Lower lobe of right lung (tissue), 2 donors: ENCODE results near the gene RCOR2. TPM values are rescaled to one million over a fixed set of nuclear protein-coding genes. Genes with fewer than 3 reads are reported as not detected.

ENCODE experiments used
- ATAC-seq, 2 donors: fragments of 200-7000 bp; cut with Tn5 transposase; one replicate each; pipeline ENCODE4 v1.9.1; 2020 to 2022; ENCODE audit warnings: mild to moderate bottlenecking in 2 of 2, moderate library complexity in 2 of 2
- DNase-seq: peaks from one replicate; pipeline ENCODE4 v3.0.0-alpha.2; 2020
- H3K27ac ChIP-seq: fragments of 200-600 bp; one replicate; pipeline ENCODE4 v1.8.0; 2022
- H3K27me3 ChIP-seq: fragments of 200-600 bp; one replicate; pipeline ENCODE4 v1.8.0; 2022; ENCODE audit warnings: low read depth
- H3K36me3 ChIP-seq: fragments of 200-600 bp; one replicate; pipeline ENCODE4 v1.8.0; 2022; ENCODE audit warnings: mild to moderate bottlenecking
- H3K4me1 ChIP-seq: fragments of 200-600 bp; one replicate; pipeline ENCODE4 v1.8.0; 2022
- H3K4me3 ChIP-seq: fragments of 200-600 bp; one replicate; pipeline ENCODE4 v1.8.0; 2022; ENCODE audit warnings: mild to moderate bottlenecking
- H3K9me3 ChIP-seq: fragments of 200-600 bp; one replicate; pipeline ENCODE4 v1.8.0; 2022
- CTCF ChIP-seq: fragments of 200-600 bp; IDR thresholded peaks from one replicate; pipeline ENCODE4 v1.8.0; 2022; ENCODE audit warnings: antibody characterized with exemption, mild to moderate bottlenecking
- intact Hi-C: fragments of 100-400 bp; cut with DNase I; formaldehyde crosslinking; loops from one replicate; pipeline ENCODE4 v1.11.0; 2022
- total RNA-seq: library from RNA; stranded (reverse); fragmentation: NEBNext Ultra II Directional; extraction: Animal tissue kit (Norgen Biotek cat#: 25700); gene quantifications from one replicate; pipeline ENCODE4 v1.2.1, GENCODE V29; 2021
- donor health status: DM: no; HTN: yes; CAD: no; lungs with severe emphysema.

Gene RCOR2
- total RNA-seq, 1 donor from 2014 or later = 0.18 TPM

DNA sequence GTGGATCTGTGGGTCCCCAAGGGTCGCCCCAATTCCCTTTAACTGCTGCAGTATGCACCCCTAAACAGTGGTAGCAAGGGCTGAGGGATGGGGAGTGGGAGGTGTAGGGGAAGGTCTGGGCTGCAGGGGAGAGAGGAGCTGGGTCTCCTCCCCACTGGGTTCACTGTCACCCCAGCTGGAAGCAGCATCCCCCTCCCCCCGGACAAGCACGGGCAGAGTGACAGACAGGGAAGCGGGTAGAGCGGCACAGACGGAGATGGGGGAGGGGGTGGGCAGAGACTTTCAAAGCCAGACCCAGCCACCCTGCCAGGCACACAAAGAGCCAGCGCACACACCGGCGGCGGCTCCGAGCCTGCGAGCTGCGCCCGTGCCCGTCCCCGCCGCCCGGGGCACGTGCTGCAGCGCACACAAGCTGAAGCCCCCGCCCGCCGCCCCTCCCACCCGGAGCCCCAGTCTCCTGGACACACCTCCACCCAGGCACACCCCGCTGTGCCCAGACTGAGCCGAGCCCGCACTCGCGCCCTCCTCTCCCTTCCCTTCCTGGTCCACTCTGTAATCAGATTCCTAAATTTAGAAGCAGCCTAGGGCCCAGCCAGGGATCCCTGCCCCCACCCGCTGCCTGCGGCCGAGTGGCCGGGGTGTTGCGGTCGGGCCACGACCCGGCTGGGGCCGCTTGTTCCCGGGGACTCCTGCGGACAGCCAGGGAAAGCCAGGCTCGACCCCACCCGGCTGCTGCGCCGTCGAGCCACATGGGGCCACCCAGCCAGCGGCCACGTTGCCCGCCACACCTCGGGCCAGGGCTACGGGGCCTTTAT lies 935 bp upstream of the RCOR2 start:
- H3K36me3 ChIP-seq = no peaks in the 10 kb centered on the region
- intact Hi-C loops = no loop called here
- H3K9me3 ChIP-seq = no peaks in the 10 kb centered on the region
- DNase-seq (no peak), ATAC-seq (peak; percentile 20 to 39)
- peaks cover 48% of the 10 kb centered on the region for H3K4me1 ChIP-seq
- peak overlapping the region; percentile 28 for H3K27ac ChIP-seq
- no peaks in the 10 kb centered on the region for H3K27me3 ChIP-seq
- TF ChIP-seq CTCF = no peak
- peak overlapping the region; percentile 61 for H3K4me3 ChIP-seq

DNA sequence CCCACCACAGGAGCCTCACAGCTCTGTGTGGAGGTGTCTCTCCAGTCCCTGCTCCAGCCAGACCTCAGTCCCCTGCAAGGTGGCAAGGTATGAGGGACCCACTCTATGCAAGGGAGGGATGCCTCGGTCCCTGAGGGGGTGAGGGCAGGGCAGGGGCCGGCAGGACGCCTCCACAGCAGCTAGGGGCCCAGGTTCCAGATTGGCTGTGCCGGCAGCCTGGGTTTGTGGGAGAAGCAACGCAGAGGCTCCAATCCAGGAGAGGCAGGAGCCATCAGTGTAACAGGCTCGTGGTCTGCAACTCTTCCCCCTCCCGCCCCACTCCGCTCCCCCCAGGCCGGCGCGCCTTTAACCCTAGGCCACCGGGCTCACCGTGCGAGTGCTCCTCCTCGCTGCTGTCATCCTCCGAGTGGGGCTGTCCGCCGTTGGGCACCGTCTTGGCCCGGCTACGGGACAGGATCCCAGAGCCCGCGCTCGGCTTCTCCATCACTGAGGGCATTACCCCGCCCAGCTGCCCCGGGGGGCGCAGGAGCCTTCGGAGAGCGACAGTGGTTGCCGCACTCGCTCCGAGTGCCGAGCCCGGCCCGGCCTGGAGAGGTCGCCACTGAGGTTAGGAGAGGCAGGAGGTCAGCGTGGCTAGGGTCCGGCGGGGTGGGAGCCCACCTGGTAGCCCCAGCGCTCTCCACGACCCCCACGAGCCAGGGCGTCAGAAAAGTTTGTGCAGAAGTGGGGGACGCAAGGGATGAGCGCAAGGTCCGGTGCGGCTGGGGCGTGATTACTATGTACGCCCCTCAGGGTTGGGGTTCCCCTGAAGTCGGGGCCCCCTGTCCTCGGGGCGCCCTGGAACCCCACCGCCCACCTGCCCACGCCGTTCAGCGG lies 765 bp downstream of the RCOR2 start:
- ATAC-seq = no peak
- Histone ChIP-seq H3K36me3 (no peaks in the 10 kb centered on the region), H3K27ac (no peak overlapping the region), H3K4me1 (peaks cover 48% of the 10 kb centered on the region), H3K4me3 (peak overlapping the region; percentile 61), H3K9me3 (no peaks in the 10 kb centered on the region), H3K27me3 (no peaks in the 10 kb centered on the region)
- no peak for DNase-seq
- TF ChIP-seq CTCF = peak; percentile 47
- intact Hi-C loops = no loop called here

DNA sequence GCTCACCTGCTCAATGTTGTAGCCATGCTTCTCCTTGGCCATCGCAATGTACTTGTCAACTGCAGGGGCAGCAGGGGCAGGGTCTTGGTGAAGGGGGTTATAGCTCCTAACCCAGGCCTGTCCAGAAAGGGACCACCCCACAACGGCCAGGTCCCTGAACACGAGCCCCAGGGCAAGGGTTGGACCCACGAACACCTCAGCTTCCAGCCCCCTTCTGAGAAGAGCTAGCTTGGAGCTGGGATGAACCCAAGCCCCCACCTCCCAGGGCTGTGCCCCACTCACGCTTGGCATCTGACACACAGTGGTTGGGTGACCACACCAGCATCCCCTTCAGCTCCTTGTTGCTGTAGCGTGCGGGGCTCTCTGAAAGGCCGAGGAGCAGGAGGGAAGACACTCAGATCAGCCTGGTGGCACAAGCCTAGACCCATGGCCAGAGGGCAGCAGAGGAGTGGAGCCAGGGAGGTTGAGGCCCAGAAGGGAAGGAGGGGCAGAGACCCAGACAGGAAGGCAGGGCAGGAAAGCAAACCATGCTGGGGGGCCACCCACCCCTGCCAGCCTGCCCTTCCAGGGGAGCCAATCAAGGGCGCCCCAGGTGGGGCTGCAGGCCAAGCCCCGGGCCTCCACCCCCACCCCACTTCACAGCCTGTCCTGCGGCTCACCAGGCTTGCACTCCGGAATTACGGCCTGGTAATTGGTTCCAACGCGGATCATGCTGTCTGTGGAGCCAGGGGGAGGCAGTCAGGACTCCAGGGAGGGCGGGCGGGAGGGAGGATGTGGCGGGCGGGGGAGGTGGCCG lies 1.9 kb downstream of the RCOR2 start:
- H3K9me3 ChIP-seq = no peaks in the 10 kb centered on the region
- H3K27ac ChIP-seq = no peak overlapping the region
- intact Hi-C loops = no loop called here
- ATAC-seq (no peak), DNase-seq (no peak)
- no peak for TF ChIP-seq CTCF
- H3K4me3 ChIP-seq = no peak overlapping the region
- peaks cover 7% of the 10 kb centered on the region for H3K36me3 ChIP-seq
- no peaks in the 10 kb centered on the region for H3K27me3 ChIP-seq
- H3K4me1 ChIP-seq = peaks cover 45% of the 10 kb centered on the region

- no peaks in the 10 kb centered on the region for H3K27me3 ChIP-seq
- peaks cover 36% of the 10 kb centered on the region for H3K4me1 ChIP-seq
- H3K4me3 ChIP-seq = no peak overlapping the region
- TF ChIP-seq CTCF = no peak
- intact Hi-C loops = no loop called here
- H3K27ac ChIP-seq = no peak overlapping the region
- H3K36me3 ChIP-seq = peaks cover 17% of the 10 kb centered on the region
- DNase-seq = no peak
- no peak for ATAC-seq
- no peaks in the 10 kb centered on the region for H3K9me3 ChIP-seq
Observed at GRCh38 chr11:63913866-63914830, 2.8 kb downstream of the RCOR2 start.
